Neuronal stem cell (in vitro differentiated cells): ENCODE results near the gene SPC24.
A peak's percentile ranks its signal among the peaks of the same experiment; 100 is the strongest.

Experiments
- DNase-seq: peaks from one replicate; pipeline ENCODE4 v3.0.0-alpha.2; 2013; ENCODE audit warnings: low spot score
- H2AFZ ChIP-seq: one replicate; pipeline ENCODE4 v1.6.1; 2013; ENCODE audit warnings: mild to moderate bottlenecking, low read length, inconsistent platforms
- H2AK5ac ChIP-seq: 2 replicates; pipeline ENCODE4 v1.6.1; 2013; ENCODE audit warnings: low read depth, mild to moderate bottlenecking, inconsistent platforms, low read length, moderate library complexity, mixed read lengths
- H2BK120ac ChIP-seq: 2 replicates; pipeline ENCODE4 v1.6.1; 2013; ENCODE audit warnings: low read depth, mild to moderate bottlenecking, inconsistent platforms, low read length, moderate library complexity, mixed read lengths
- H2BK12ac ChIP-seq: one replicate; pipeline ENCODE4 v1.6.1; 2013; ENCODE audit warnings: low read length, inconsistent platforms
- H2BK15ac ChIP-seq: 2 replicates; pipeline ENCODE4 v1.6.1; 2013; ENCODE audit warnings: mild to moderate bottlenecking, low read length, inconsistent platforms, mixed read lengths
- H2BK5ac ChIP-seq: one replicate; pipeline ENCODE4 v1.6.1; 2013; ENCODE audit warnings: inconsistent platforms, mild to moderate bottlenecking, low read length, moderate library complexity
- H3K14ac ChIP-seq: one replicate; pipeline ENCODE4 v1.6.1; 2013; ENCODE audit warnings: low read length, inconsistent platforms
- H3K18ac ChIP-seq: 2 replicates; pipeline ENCODE4 v1.6.1; 2013; ENCODE audit warnings: low read length, inconsistent platforms
- H3K23ac ChIP-seq: 2 replicates; pipeline ENCODE4 v1.6.1; 2013; ENCODE audit warnings: low read depth, mild to moderate bottlenecking, mixed read lengths, low read length, inconsistent platforms; ENCODE audit not compliant: poor library complexity
- H3K27ac ChIP-seq: replicated peaks from 3 replicates; pipeline ENCODE4 v1.5.1; 2013; ENCODE audit warnings: low read length, inconsistent platforms
- H3K27me3 ChIP-seq, 3 experiments: 2 replicates each; pipeline ENCODE4 v1.6.1; 2013; ENCODE audit warnings: low read length in 3 of 3, mild to moderate bottlenecking in 2 of 3, inconsistent platforms in 1 of 3, low read depth in 1 of 3, mixed read lengths in 1 of 3, moderate library complexity in 1 of 3; ENCODE audit not compliant: control insufficient read depth in 3 of 3, insufficient read depth in 3 of 3
- H3K36me3 ChIP-seq, 2 donors: replicated peaks in 1 of 2; 2 replicates each; pipeline ENCODE4 v1.6.1; 2013; ENCODE audit warnings: low read length in 2 of 2; ENCODE audit not compliant: control insufficient read depth in 2 of 2, insufficient read depth in 2 of 2
- H3K4ac ChIP-seq: 2 replicates; pipeline ENCODE4 v1.6.1; 2013; ENCODE audit warnings: inconsistent platforms, mild to moderate bottlenecking, low read length, moderate library complexity
- H3K4me1 ChIP-seq, 2 donors: 1 replicate in 1 of 2; 2 replicates in 1 of 2; pipeline ENCODE4 v1.6.1; 2013; ENCODE audit warnings: low read length in 2 of 2, low read depth in 1 of 2; ENCODE audit not compliant: control insufficient read depth in 2 of 2, insufficient read depth in 1 of 2
- H3K4me2 ChIP-seq: one replicate; pipeline ENCODE4 v1.6.1; 2013; ENCODE audit warnings: mild to moderate bottlenecking, low read length, inconsistent platforms; ENCODE audit not compliant: insufficient read depth, poor library complexity, severe bottlenecking
- H3K4me3 ChIP-seq, 2 donors: 2 replicates each; pipeline ENCODE4 v1.5.1; 2013; ENCODE audit warnings: low read length in 2 of 2, mild to moderate bottlenecking in 2 of 2, inconsistent platforms in 1 of 2, moderate library complexity in 1 of 2
- H3K79me1 ChIP-seq: one replicate; pipeline ENCODE4 v1.6.1; 2013; ENCODE audit warnings: low read depth, mild to moderate bottlenecking, inconsistent platforms, low read length, moderate library complexity
- H3K9ac ChIP-seq: one replicate; pipeline ENCODE4 v1.6.1; 2013; ENCODE audit warnings: mild to moderate bottlenecking, low read depth, low read length, inconsistent platforms; ENCODE audit not compliant: poor library complexity
- H3K9me3 ChIP-seq, 2 donors: replicated peaks in 1 of 2; 2 replicates each; pipeline versions ENCODE3 to v1.6.1; 2013; ENCODE audit warnings: low read length in 2 of 2, mild to moderate bottlenecking in 2 of 2, inconsistent platforms in 1 of 2, low read depth in 1 of 2, mixed read lengths in 1 of 2, moderate library complexity in 1 of 2; ENCODE audit not compliant: control insufficient read depth in 2 of 2, insufficient read depth in 1 of 2
- H4K8ac ChIP-seq: one replicate; pipeline ENCODE4 v1.6.1; 2013; ENCODE audit warnings: low read depth, mild to moderate bottlenecking, inconsistent platforms, low read length, moderate library complexity
- H4K91ac ChIP-seq: one replicate; pipeline ENCODE4 v1.6.1; 2013; ENCODE audit warnings: low read length, low read depth, mild to moderate bottlenecking, inconsistent platforms; ENCODE audit not compliant: poor library complexity
- WGBS, 2 donors: extraction: QIAGEN DNeasy Blood & Tissue Kit; methylation state at CpG; one replicate each; pipeline ENCODE4 v1.1.7; 2013; ENCODE audit warnings: missing lambda C conversion rate in 2 of 2, mixed read lengths in 1 of 2; ENCODE audit not compliant: insufficient read length in 2 of 2, insufficient replicate concordance in 1 of 2; ENCODE audit errors: extremely low coverage in 2 of 2; 5-methylcytosine and 5-hydroxymethylcytosine counted together

The SPC24 gene

GRCh38 chr19:11111771-11112144 is 43.8 kb downstream of the SPC24 start:
- H3K23ac ChIP-seq, result no peak overlapping the region

GRCh38 chr19:11111117-11111770 is 44.3 kb downstream of the SPC24 start:
- H3K36me3 ChIP-seq, result peaks cover 67 to 98% of the 10 kb centered on the region in 2 donors
- WGBS, 2 donors, result no CpG with 5 or more reads among the region's 15 CpGs

More at GRCh38 chr19:11111771-11112144, 43.8 kb downstream of the SPC24 start:
- H2AK5ac ChIP-seq, result no peak overlapping the region
- no peak overlapping the region for H2BK120ac ChIP-seq
- no peak overlapping the region for H3K4ac ChIP-seq
- H4K91ac ChIP-seq, result no peak overlapping the region
- peaks cover 10% of the 10 kb centered on the region for H3K79me1 ChIP-seq
- H3K14ac ChIP-seq, result no peak overlapping the region
- no peak overlapping the region for H4K8ac ChIP-seq
- no peak overlapping the region for H3K9ac ChIP-seq
- no peak overlapping the region for H2BK15ac ChIP-seq
- no CpG with 5 or more reads among the region's 8 CpGs for WGBS, 2 donors
- no peak overlapping the region for H3K18ac ChIP-seq
- H2AFZ ChIP-seq, result no peak overlapping the region
- H3K4me3 ChIP-seq, result no peak overlapping the region
- H3K27ac ChIP-seq, result no peak overlapping the region
- H3K4me2 ChIP-seq, result no peak overlapping the region
- H2BK5ac ChIP-seq, result no peak overlapping the region
- no peaks in the 10 kb centered on the region for H3K9me3 ChIP-seq
- no peak for DNase-seq
- H2BK12ac ChIP-seq, result no peak overlapping the region
- peaks cover 67 to 98% of the 10 kb centered on the region in 2 donors for H3K36me3 ChIP-seq
- no peaks in the 10 kb centered on the region for H3K4me1 ChIP-seq
- H3K27me3 ChIP-seq, result no peaks in the 10 kb centered on the region

GRCh38 chr19:11108746-11109145 is 46.8 kb downstream of the SPC24 start:
- Histone ChIP-seq H4K8ac (no peak overlapping the region), H3K79me1 (peaks cover 17% of the 10 kb centered on the region), H4K91ac (no peak overlapping the region), H3K18ac (no peak overlapping the region), H2BK5ac (no peak overlapping the region), H3K4me1 (no peaks in the 10 kb centered on the region), H2BK120ac (no peak overlapping the region), H2AFZ (no peak overlapping the region), H2AK5ac (no peak overlapping the region), H3K9ac (no peak overlapping the region), H3K27ac (no peak overlapping the region), H3K4me3 (no peak overlapping the region), H2BK12ac (no peak overlapping the region), H3K36me3 (peaks cover 73 to 97% of the 10 kb centered on the region in 2 donors), H3K14ac (no peak overlapping the region), H3K4me2 (no peak overlapping the region), H3K4ac (no peak overlapping the region), H2BK15ac (no peak overlapping the region), H3K27me3 (no peaks in the 10 kb centered on the region), H3K9me3 (no peaks in the 10 kb centered on the region), H3K23ac (no peak overlapping the region)
- WGBS, 2 donors, result no CpG with 5 or more reads among the region's 6 CpGs
- DNase-seq, result no peak

More at GRCh38 chr19:11111117-11111770, 44.3 kb downstream of the SPC24 start:
- Histone ChIP-seq H3K14ac (no peak overlapping the region), H2BK120ac (no peak overlapping the region), H4K8ac (no peak overlapping the region), H3K4me3 (no peak overlapping the region), H2AK5ac (no peak overlapping the region), H3K27me3 (no peaks in the 10 kb centered on the region), H2BK12ac (no peak overlapping the region), H3K9ac (peak overlapping the region; percentile 24), H2BK5ac (no peak overlapping the region), H3K4me2 (no peak overlapping the region), H3K18ac (no peak overlapping the region), H3K4me1 (no peaks in the 10 kb centered on the region), H3K23ac (no peak overlapping the region), H4K91ac (no peak overlapping the region), H3K27ac (no peak overlapping the region), H3K9me3 (no peaks in the 10 kb centered on the region), H2BK15ac (no peak overlapping the region), H2AFZ (no peak overlapping the region), H3K4ac (no peak overlapping the region), H3K79me1 (peaks cover 11% of the 10 kb centered on the region)
- no peak for DNase-seq

GRCh38 chr19:11106477-11106876 is 49.1 kb downstream of the SPC24 start:
- Histone ChIP-seq H3K27ac (no peak overlapping the region), H3K36me3 (peaks cover 69 to 97% of the 10 kb centered on the region in 2 donors), H3K4ac (no peak overlapping the region), H3K9ac (peak overlapping the region; percentile 7), H2AFZ (no peak overlapping the region), H3K27me3 (no peaks in the 10 kb centered on the region), H2BK5ac (no peak overlapping the region), H3K18ac (no peak overlapping the region), H3K9me3 (no peaks in the 10 kb centered on the region), H2BK12ac (no peak overlapping the region), H3K4me2 (no peak overlapping the region), H3K79me1 (peaks cover 22% of the 10 kb centered on the region), H3K4me3 (no peak overlapping the region), H2AK5ac (no peak overlapping the region), H3K14ac (no peak overlapping the region), H3K4me1 (no peaks in the 10 kb centered on the region), H2BK15ac (no peak overlapping the region), H4K91ac (no peak overlapping the region), H3K23ac (peak overlapping the region; percentile 44), H4K8ac (no peak overlapping the region), H2BK120ac (no peak overlapping the region)
- DNase-seq, result no peak
- no CpG with 5 or more reads among the region's 13 CpGs for WGBS, 2 donors
